ENCODE results near the gene KCNK1. TPM values are rescaled to one million over a fixed set of nuclear protein-coding genes. Genes with fewer than 3 reads are reported as not detected.

Gene KCNK1
- total RNA-seq, 4 donors from 2014 or later, result 1.9 to 10.2 (median 4.8) TPM

DNA sequence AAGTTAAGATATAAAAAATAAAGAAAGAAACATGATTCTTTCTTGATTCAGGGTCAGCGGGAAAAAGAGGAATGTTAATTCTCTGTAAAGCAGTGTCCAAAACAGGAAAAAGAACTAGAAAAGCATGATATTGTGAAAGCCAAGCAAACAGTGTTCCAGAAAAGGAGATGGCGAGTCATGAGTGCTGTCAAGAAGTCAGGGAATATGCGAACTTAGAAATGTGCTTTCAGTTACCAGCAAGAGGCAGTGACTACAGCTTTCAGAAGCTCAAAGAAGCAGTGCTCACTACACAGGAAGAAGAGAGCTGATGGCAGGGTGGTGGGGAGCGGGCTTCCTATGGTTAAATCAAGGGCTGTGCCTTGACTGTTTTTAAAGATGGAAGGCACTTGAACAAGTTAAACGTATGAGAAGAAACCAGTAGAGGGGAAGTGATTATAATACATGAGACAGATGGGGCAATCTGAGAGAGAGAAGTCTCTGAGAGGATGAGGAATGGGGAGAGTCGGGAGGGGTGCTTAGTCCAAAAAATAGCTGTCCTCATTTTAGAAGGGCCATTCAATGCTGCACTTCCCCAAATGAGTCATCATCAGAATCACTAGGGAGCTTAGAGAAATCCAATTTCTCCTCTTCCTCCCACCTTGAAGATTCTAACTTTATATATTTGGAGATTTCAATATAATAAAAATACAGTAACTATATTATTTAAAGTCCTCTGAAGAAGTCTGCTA, 90.4 kb downstream of the KCNK1 start:
- ATAC-seq (ENCODE audit: low FRiP score), result no peak
- DNase-seq (ENCODE audit: low spot score), result no peak
- TF ChIP-seq CTCF (IDR thresholded peaks at IDR 0.05), result no peak

- DNase-seq (ENCODE audit: low spot score) (no peak), ATAC-seq (ENCODE audit: low FRiP score) (no peak)
- no peak for TF ChIP-seq CTCF (IDR thresholded peaks at IDR 0.05)
Observed at GRCh38 chr1:233704898-233705723, 91.2 kb downstream of the KCNK1 start.

DNA sequence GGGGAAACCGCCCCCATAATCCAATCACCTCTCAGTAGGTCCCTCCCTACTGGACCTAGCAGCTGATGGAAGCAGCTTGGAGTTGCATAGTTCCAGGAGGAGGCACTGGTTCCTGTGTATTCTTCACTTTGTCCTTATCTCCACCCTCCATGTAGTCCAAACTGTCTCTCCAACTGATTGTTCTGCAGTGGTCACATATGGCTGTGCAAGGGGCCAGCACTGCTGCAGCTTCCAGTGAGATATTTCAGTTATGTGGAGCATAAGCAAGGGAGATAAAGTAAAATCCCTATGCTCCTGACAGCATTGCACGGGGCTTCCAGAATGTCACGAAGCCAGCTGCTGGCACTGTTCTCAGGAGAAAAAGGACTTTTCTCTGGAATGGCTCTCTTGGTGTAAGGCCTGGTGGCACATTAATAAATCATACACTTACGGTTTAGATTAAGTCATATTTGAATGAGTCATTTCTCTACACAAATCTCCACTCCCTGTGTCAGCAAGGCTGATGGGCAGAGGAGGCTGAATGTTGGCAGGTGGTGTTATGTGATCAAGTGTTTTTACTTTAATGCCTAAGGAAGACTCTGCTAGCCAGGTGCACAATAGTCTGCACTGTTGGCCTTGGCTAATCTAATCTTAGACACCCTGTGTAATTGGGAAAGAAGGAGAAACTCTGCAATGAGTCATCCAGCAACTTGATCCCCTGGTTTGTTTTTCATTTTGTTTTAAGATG, 93.4 kb downstream of the KCNK1 start:
- ATAC-seq (ENCODE audit: low FRiP score) (peak; percentile 91), DNase-seq (ENCODE audit: low spot score) (no peak)
- TF ChIP-seq CTCF (IDR thresholded peaks at IDR 0.05), result no peak

GRCh38 chr1:233707880-233708815, 94.2 kb downstream of the KCNK1 start:
- TF ChIP-seq CTCF (IDR thresholded peaks at IDR 0.05), result no peak
- peak; percentile 18 for ATAC-seq (ENCODE audit: low FRiP score)
- no peak for DNase-seq (ENCODE audit: low spot score)

DNA sequence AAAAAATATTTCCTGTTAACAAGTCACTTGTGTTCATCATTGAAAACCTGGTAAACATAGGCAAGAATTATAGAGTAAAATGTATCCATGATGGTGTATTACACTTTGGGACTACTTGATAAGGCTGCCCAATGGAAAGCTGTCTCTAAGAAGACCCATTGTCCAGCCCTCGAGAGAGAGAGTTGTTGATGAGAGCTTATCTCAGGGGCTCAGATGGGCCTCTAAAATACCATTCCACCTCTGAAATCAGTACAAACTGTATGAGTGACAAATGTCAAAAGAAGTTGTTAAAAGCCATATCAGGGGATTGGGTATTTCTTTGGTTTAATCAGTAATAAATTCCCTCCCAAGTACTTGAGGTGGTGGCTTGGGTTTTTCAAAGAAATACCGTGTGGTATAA, 96.1 kb downstream of the KCNK1 start:
- ATAC-seq (ENCODE audit: low FRiP score) (no peak), DNase-seq (ENCODE audit: low spot score) (no peak)
- TF ChIP-seq CTCF (IDR thresholded peaks at IDR 0.05), result no peak

DNA sequence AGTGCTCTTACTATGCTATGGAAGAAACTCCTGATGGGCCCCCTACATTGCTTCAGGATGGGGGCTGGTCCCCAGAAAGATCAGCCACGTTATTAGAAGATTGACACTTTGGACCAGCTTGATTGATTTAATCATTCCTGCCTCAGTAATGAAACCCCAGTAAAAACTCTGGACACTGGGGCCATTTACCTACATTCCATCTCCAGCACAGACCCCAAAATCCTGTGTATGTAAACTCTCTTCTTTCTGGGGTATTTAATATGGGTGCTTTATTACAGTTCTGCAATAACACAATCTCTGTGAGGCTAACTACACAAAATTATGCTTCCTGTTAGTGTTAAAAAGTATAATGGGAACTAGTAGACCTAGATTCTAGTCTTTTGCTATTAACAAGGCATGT, 96.6 kb downstream of the KCNK1 start:
- no peak for TF ChIP-seq CTCF (IDR thresholded peaks at IDR 0.05)
- DNase-seq (ENCODE audit: low spot score), result no peak
- ATAC-seq (ENCODE audit: low FRiP score), result no peak
